Measurements from ENCODE around the gene WDSUB1. TPM values are rescaled to one million over a fixed set of nuclear protein-coding genes. Genes with fewer than 3 reads are reported as not detected.

The WDSUB1 gene
- total RNA-seq, 1 experiment from 2014 or later = 16.5 TPM

- ChIA-PET CTCF (no interaction called here), POLR2A (no interaction called here)
- Histone ChIP-seq H3K4me1 (peaks cover 26% of the 10 kb centered on the region), H3K9me3 (no peaks in the 10 kb centered on the region), H3K36me3 (ENCODE audit: control insufficient read depth, insufficient read depth, low read length) (peaks cover 1% of the 10 kb centered on the region), H3K4me3 (ENCODE audit: low read depth, low read length) (no peak overlapping the region), H3K27me3 (replicated peaks; ENCODE audit: control insufficient read depth, insufficient read depth, low read length) (no peaks in the 10 kb centered on the region)
- intact Hi-C loops (cut with micrococcal nuclease; ENCODE audit: unreplicated experiment) = loop anchor here (5.0 kb wide), 1 partner anchor 53 kb away; no protein-coding TSS in a partner anchor
- no peak for DNase-seq
- no peak overlapping the region for H3K4me3 Mint-ChIP-seq (ENCODE audit: unreplicated experiment)
- H3K9me3 Mint-ChIP-seq (ENCODE audit: unreplicated experiment) = no peaks in the 10 kb centered on the region
- H3K27ac Mint-ChIP-seq (ENCODE audit: unreplicated experiment) = no peak overlapping the region
- peaks cover 27% of the 10 kb centered on the region for H3K36me3 Mint-ChIP-seq (ENCODE audit: insufficient read depth, unreplicated experiment)
- peaks cover 15% of the 10 kb centered on the region for H3K4me1 Mint-ChIP-seq (ENCODE audit: low read depth, unreplicated experiment)
- BruUV-seq (replicated peaks) = no TSS peak
- no peaks in the 10 kb centered on the region for H3K27me3 Mint-ChIP-seq (ENCODE audit: insufficient read depth, unreplicated experiment)
- TF ChIP-seq, protein P1, sequence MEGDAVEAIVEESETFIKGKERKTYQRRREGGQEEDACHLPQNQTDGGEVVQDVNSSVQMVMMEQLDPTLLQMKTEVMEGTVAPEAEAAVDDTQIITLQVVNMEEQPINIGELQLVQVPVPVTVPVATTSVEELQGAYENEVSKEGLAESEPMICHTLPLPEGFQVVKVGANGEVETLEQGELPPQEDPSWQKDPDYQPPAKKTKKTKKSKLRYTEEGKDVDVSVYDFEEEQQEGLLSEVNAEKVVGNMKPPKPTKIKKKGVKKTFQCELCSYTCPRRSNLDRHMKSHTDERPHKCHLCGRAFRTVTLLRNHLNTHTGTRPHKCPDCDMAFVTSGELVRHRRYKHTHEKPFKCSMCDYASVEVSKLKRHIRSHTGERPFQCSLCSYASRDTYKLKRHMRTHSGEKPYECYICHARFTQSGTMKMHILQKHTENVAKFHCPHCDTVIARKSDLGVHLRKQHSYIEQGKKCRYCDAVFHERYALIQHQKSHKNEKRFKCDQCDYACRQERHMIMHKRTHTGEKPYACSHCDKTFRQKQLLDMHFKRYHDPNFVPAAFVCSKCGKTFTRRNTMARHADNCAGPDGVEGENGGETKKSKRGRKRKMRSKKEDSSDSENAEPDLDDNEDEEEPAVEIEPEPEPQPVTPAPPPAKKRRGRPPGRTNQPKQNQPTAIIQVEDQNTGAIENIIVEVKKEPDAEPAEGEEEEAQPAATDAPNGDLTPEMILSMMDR (IDR thresholded peaks at IDR 0.05; ENCODE audit: insufficient read depth in 1 of 2, low read depth in 1 of 2, low read length in 1 of 2, severe bottlenecking in 1 of 2, unreplicated experiment in 1 of 2) = no peak
These were observed 72.1 kb downstream of the WDSUB1 start for GRCh38 chr2:159214325-159214865.

DNA sequence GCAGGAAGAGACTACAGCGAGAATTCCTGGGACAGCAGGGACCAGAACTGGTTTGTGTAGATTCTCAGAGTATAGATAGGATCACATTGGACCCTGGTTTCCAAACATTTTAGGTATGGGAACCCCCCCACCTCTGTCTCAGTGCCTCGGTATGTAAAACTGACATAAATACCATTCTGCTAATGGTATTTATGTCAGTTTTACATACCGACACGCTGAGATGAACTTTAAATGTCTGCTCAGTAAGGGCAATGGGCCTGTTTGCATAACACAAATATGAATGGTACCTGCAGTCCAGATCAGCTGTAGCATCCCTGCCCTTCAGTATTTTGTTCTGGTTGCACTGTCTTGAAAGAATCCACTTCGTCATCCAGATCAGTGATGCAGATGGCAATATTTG is 73.2 kb downstream of the WDSUB1 start:
- CTCF ChIA-PET = no interaction called here

DNA sequence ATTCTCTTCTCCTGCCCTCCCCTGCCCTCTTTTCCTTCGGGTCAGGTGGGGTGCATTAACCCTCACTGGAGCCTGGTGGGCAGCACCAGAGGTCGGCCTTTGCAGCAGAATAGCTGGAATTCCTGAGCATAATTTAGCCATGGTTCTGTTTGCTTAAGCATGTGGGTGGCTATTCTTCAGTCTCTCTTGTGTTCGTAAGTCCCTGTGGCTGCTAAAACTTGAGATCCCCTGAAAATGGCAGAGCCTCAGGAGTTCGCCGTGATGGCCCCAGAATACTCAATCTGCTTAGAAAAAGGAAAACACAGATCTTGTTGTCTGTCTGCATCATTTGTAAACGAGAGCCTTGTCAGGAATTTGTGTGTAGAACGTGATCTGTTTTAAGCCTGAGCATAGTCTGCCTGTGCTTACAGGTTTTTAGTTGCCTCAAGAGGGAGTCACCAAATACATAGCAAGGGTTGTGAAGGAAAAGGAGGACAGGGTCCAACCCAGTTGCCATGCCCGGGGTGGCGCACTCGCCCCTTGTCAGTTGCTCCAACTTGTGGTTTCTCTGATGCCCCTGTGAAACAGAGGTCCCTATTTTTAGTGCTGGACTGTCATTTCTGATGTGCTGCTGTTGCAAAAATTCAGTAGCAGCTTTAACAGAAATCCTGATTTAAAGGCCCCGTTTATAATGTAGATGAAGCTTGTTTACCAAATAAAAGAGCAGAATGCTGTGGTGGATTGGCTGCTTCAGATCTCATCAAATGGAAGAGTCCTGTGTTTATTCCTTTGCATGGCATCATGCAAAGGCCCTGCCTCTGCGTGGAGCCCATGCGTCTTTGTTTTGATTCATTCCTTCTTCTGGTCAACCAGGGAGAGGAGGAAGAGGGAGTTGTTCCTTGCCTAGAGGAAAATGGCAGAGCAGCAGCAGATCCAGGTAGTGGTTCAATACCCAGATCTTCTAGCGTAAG is 74.8 kb downstream of the WDSUB1 start:
- peaks cover 1% of the 10 kb centered on the region for H3K36me3 ChIP-seq (ENCODE audit: control insufficient read depth, insufficient read depth, low read length)
- H3K27me3 Mint-ChIP-seq (ENCODE audit: insufficient read depth, unreplicated experiment) = no peaks in the 10 kb centered on the region
- peaks cover 15% of the 10 kb centered on the region for H3K4me1 Mint-ChIP-seq (ENCODE audit: low read depth, unreplicated experiment)
- H3K27me3 ChIP-seq (replicated peaks; ENCODE audit: control insufficient read depth, insufficient read depth, low read length) = no peaks in the 10 kb centered on the region
- H3K4me1 ChIP-seq = peaks cover 26% of the 10 kb centered on the region
- BruUV-seq (replicated peaks) = no TSS peak
- intact Hi-C loops (cut with micrococcal nuclease; ENCODE audit: unreplicated experiment) = loop anchor here (2.0 to 5.0 kb wide), 2 partner anchors 31 to 56 kb away; no protein-coding TSS in a partner anchor
- H3K36me3 Mint-ChIP-seq (ENCODE audit: insufficient read depth, unreplicated experiment) = peaks cover 21% of the 10 kb centered on the region
- H3K4me3 Mint-ChIP-seq (ENCODE audit: unreplicated experiment) = peak overlapping the region; percentile 71
- peak overlapping the region; percentile 92 for H3K27ac Mint-ChIP-seq (ENCODE audit: unreplicated experiment)
- no peaks in the 10 kb centered on the region for H3K9me3 ChIP-seq
- TF ChIP-seq, protein P1 (IDR thresholded peaks at IDR 0.05; ENCODE audit: insufficient read depth in 1 of 2, low read depth in 1 of 2, low read length in 1 of 2, severe bottlenecking in 1 of 2, unreplicated experiment in 1 of 2) = peak in 1 of 2 experiments; percentile 24
- ChIA-PET POLR2A (no interaction called here), CTCF (no interaction called here)
- peak; percentile 66 to 77 for DNase-seq
- H3K9me3 Mint-ChIP-seq (ENCODE audit: unreplicated experiment) = no peaks in the 10 kb centered on the region
- H3K4me3 ChIP-seq (ENCODE audit: low read depth, low read length) = peak overlapping the region; percentile 14; the same call in 1 of the 2 replicates

More for the DNA sequence above, 73.2 kb downstream of the WDSUB1 start:
- peaks cover 15% of the 10 kb centered on the region for H3K4me1 Mint-ChIP-seq (ENCODE audit: low read depth, unreplicated experiment)
- POLR2A ChIA-PET = no interaction called here
- H3K27me3 Mint-ChIP-seq (ENCODE audit: insufficient read depth, unreplicated experiment) = no peaks in the 10 kb centered on the region
- no peaks in the 10 kb centered on the region for H3K27me3 ChIP-seq (replicated peaks; ENCODE audit: control insufficient read depth, insufficient read depth, low read length)
- H3K4me3 ChIP-seq (ENCODE audit: low read depth, low read length) = no peak overlapping the region
- peaks cover 26% of the 10 kb centered on the region for H3K4me1 ChIP-seq
- no peak overlapping the region for H3K4me3 Mint-ChIP-seq (ENCODE audit: unreplicated experiment)
- no peak overlapping the region for H3K27ac Mint-ChIP-seq (ENCODE audit: unreplicated experiment)
- no peaks in the 10 kb centered on the region for H3K9me3 ChIP-seq
- DNase-seq = no peak
- no peaks in the 10 kb centered on the region for H3K9me3 Mint-ChIP-seq (ENCODE audit: unreplicated experiment)
- H3K36me3 Mint-ChIP-seq (ENCODE audit: insufficient read depth, unreplicated experiment) = peaks cover 21% of the 10 kb centered on the region
- BruUV-seq (replicated peaks) = no TSS peak
- TF ChIP-seq, protein P1 (IDR thresholded peaks at IDR 0.05; ENCODE audit: insufficient read depth in 1 of 2, low read depth in 1 of 2, low read length in 1 of 2, severe bottlenecking in 1 of 2, unreplicated experiment in 1 of 2) = no peak
- intact Hi-C loops (cut with micrococcal nuclease; ENCODE audit: unreplicated experiment) = loop anchor here (5.0 kb wide), 1 partner anchor 54 kb away; no protein-coding TSS in a partner anchor
- H3K36me3 ChIP-seq (ENCODE audit: control insufficient read depth, insufficient read depth, low read length) = peaks cover 1% of the 10 kb centered on the region

Measured in Caco-2 (cell line).